Measurements from ENCODE around the gene C19orf81.

The C19orf81 gene

DNA sequence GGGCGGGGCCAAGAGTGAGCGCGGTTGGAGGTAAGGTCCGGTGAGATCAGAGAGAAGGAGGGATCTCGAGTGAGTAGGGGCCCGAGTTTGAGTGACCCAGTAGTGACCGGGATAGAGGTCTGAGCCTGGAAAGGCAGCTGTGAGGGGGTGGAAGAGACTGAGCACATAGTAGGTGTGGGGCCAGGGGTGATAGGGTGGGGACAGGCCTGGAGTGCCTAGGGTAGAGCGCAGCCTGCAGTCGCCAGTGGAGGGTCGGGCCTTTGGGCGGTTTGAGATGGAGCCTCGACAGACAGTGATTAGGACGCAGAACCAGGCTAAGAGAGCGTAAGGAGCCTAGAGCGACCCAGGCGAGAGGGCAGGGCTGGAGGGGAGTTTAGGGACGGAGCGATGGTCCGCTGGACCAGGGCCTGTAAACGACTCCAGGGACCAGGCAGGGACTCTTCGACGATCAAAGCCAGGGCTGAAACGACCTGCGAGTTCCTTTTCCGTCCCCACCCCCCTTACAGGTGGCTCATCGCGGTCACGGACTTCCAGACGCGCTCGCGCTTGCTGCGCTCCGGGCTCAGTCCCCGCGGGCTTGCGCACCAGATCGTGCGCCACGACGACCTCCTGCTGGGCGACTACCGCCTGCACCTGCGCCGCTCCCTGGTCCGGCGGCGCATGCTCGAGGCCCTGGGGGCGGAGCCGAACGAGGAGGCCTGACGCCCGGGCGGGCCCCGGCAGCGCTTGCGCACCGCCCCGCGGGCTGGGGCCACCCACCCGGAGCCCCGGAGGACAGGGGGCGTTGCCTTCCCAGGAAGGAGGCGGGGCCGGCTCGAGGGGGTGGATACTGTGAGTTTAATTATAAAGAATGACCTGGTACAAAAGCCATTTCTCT lies 9.4 kb downstream of the C19orf81 start:
- DNase-seq (ENCODE audit: low read depth in 2 of 2), result peak; percentile 51 to 70

DNA sequence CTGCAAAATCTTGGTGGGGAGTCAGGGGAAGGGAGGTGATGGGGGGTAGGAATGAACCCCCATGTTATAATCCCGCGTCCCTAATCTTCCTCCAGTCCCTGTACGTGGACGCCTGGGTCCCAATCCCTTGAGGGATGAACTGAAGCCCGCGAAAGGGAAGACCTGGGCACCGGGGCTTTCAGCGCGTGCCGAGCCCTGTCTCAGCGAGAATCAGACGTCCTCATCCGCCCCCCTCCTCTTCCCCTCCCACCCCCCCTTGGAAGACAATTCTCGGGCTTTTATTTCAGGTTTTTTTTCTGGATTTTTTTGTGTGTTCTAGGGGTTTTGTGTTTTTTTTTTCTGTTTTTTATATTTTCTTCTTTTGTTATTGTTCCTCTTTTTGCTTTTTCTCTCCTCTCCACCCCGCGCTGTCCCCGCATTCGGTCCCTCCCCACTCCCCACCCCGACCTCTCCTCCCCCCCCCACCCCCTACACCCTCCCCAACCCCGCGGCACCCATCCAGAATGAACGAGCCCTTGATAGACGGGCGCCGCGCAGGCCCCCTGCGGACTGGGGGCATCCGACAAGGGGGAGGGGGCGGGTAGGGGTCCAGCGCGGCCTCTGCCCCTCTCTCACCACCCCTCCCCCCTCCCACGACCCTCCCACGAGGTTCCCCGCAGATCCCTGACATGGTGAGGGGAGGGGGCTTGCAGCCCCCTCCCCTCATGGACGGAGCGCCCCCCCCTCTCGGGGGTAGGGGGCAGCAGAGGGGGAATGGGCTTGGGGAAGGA lies 10.3 kb downstream of the C19orf81 start:
- no peak for DNase-seq (ENCODE audit: low read depth in 2 of 2)

DNA sequence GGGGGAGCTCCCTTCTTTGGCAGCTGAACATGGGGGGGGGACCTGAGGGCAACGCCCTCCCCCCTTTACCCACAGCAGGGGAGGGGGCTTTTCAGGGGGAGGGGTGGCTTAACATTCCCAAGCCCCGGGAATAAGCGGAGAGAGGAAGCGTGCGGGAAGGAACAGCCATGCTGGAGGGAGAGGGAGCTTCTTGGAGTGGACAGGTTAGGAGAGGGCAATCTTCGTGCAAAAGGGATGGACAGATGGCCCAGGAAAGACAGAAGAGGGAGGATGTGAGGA lies 10.8 kb downstream of the C19orf81 start:
- no peak for DNase-seq (ENCODE audit: low read depth in 2 of 2)

DNA sequence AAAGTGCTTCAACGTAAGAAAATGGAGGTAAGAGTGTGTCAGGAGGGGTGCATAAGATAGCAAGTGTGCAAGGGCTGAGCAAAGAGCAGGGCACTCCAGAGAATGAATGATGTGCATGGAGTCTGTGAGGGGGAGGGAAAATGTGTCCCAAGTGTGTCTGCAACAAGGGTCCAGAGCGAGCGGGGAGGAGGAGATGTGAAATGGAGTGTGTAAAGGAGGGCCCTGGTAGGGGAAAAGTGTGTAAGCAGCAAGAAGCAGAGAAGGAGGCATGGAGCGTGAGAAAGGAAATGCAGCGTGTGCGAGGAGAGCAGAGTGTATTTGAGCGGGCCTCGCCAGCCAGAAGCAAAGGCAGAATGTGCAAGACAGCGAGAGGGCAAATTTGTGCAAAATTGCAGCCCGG lies 11.8 kb downstream of the C19orf81 start:
- no peak for DNase-seq (ENCODE audit: low read depth in 2 of 2)

- DNase-seq (ENCODE audit: low read depth in 2 of 2), result no peak
Observed at GRCh38 chr19:50661766-50662650, 12.8 kb downstream of the C19orf81 start.

- DNase-seq (ENCODE audit: low read depth in 2 of 2), result no peak
Observed at GRCh38 chr19:50662651-50663481, 13.6 kb downstream of the C19orf81 start.

GRCh38 chr19:50663482-50663790 lies 14.2 kb downstream of the C19orf81 start:
- no peak for DNase-seq (ENCODE audit: low read depth in 2 of 2)

GRCh38 chr19:50664204-50664603 lies 15.0 kb downstream of the C19orf81 start:
- DNase-seq (ENCODE audit: low read depth in 2 of 2), result no peak

GRCh38 chr19:50666346-50667176 lies 17.3 kb downstream of the C19orf81 start:
- no peak for DNase-seq (ENCODE audit: low read depth in 2 of 2)

DNA sequence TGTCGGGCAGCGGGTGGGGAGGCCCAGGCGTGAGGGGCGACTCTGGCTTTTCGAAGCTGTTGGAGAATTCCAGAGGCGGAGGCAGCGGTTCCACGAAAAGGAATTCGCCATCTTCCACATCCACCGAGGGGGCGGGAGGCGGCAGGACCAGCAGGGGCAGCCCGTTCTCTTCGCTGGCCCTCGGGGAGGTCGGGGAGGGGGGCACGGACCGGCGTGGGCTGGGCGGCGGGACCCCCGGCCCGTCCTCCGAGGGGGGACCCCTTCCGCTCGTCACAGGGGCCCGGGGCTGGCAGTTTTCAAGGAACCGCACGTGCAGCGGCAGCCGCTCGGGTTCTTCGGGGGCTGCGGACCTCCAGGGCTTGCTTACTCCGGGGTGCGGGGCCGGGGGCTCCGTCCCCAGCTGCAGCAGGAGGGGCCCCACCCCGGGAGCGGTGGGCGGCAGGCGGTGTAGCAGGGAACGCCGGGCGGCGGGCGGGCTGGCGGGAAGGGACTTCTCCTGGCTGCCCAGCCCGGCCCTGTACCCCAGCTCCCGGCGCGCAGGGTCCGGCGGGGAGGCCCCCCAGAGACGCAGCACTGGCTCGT lies 18.0 kb downstream of the C19orf81 start:
- DNase-seq (ENCODE audit: low read depth in 2 of 2), result no peak

DNA sequence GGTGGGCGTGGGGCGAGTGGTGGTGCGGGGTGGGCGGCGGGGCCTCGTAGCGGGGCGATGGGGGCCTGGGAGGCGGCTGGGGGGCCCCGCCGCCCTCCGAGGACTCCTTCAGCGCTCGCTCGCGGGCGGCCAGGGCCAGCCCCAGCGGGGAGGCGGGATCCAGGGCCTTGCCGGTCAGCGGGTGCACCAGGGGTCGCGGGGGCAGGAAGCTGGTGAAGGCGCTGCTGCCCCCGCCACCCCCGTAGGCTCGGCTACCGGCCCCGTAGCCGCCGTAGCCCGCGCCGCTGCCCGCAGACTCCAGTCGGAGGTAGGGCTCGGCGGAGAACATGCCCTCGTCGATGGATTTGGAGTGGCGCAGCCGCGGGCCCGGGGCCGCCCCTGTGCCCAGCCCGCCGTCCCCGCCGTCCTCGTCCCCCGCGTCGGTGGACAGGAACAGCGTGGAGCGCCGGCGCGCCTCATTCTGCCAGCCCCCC lies 18.6 kb downstream of the C19orf81 start:
- DNase-seq (ENCODE audit: low read depth in 2 of 2), result no peak

DNA sequence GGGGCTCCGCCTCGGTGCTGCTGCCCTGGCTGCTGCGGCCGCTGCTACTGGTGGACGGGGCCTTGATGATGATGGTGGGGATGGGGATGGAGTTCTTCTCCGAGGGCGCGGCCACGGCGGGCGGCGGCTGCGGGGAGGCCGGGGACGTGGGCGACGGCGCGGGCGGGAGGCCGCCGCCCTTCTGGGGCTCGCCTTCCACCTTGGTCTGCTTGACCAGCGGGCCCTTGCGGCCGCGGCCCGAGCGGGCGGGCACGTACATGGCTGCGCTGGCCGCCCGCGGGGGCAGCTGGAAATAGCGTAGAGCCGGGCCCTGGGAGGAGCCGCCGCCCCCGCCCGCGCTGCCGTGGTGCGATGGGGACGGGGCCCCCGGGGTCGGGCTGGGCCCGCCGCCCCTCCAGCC lies 19.2 kb downstream of the C19orf81 start:
- no peak for DNase-seq (ENCODE audit: low read depth in 2 of 2)

DNA sequence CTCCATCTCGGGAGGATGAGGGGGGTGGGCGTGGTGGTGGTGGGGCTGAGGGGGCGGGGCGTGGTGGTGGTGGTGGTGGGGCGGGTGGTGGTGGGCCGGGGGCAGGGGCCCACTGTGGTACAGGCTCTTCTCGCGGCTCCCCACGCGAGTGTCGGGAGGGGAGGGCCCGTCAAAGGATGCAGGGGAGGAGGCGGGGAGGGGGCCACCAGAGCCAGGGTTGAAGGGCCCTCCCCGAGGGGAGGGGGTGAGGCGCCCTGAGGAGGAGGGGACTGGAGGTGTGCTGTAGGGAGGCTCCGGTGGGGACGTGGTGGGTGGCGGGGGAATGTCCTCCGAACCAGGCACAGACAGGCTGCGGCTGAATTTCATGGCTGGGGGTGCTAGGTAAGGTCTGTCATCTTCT lies 19.6 kb downstream of the C19orf81 start:
- no peak for DNase-seq (ENCODE audit: low read depth in 2 of 2)

GRCh38 chr19:50669302-50670101 lies 20.3 kb downstream of the C19orf81 start:
- peak; percentile 21 to 46 for DNase-seq (ENCODE audit: low read depth in 2 of 2)

DNA sequence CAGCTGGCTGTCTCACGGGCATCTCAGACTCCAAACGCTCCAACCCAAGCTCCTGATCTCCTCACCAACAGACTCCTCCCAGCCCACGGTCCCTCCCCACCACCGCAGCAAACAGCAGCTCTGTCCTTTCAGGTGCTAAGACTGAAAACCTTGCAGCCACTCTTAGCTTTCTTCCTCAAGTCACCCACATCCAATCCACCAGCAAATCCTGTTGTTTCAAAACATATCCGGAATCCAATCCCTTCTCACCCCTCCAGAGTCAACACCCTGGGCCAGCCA lies 20.8 kb downstream of the C19orf81 start:
- DNase-seq (ENCODE audit: low read depth in 2 of 2), result no peak

GRCh38 chr19:50673118-50673517 lies 23.9 kb downstream of the C19orf81 start:
- DNase-seq (ENCODE audit: low read depth in 2 of 2), result no peak

DNA sequence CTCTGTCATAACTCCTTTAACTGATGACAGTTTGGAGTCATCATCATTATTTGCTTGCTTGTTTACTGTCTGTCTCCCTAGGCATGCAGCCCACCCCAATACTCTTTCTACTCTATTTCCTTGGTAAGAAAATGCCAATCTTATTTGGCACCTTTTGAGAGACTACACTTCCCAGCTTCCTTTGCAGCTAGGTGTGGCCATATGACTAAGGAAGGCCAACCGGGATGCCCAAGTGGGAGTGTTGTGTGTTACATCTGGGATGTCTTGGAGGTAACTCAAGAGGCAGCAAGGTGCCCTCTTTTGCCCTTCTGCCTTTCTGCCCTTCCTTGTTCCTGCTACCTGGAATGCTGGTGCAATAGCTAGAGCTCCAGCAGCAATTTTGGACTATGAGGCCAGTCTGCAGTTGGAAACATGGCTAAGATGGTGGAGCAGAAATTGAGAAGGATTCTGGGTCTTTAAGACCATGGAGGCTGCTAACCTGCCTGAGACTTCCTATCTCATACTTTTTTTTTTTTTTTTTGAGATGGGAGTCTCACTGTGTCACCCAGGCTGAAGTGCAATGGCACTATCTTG lies 27.5 kb downstream of the C19orf81 start:
- DNase-seq (ENCODE audit: low read depth in 2 of 2), result no peak

GRCh38 chr19:50677636-50678035 lies 28.4 kb downstream of the C19orf81 start:
- no peak for DNase-seq (ENCODE audit: low read depth in 2 of 2)

DNA sequence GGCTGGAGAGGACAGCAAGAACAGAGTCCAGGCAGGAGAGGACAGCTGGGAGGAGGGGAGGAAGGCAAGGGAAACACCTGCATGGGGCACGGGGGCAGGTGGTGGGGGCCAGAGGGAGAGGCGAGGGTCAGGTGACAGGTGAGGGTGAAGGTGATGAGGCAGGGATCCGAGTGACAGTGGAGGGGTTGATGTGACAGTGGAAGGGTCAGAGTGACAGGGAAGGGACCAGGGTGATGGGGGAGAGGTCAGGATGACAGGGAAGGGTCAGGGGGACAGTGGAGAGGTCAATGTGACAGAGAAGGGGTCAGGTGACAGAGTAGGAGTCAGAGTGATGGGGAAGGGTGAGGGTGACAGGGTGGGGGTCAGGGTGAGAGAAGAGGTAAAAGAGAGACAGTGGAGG lies 29.1 kb downstream of the C19orf81 start:
- no peak for DNase-seq (ENCODE audit: low read depth in 2 of 2)

Data from stimulated activated CD4-positive, alpha-beta T cell treated with anti-CD3 and anti-CD28 coated beads, Interleukin-4, amount 100 ng/mL, for 48 hours (primary cell).